Choroid plexus epithelial cell (primary cell): ENCODE measurements around the gene ASTN2.

ENCODE experiments used
- DNase-seq: peaks from one replicate; pipeline ENCODE4 v3.0.0-alpha.2; 2010; ENCODE audit warnings: low read depth
- H3K4me3 ChIP-seq: 2 replicates; pipeline ENCODE4 v1.5.1; 2011; ENCODE audit warnings: low read depth, mild to moderate bottlenecking, control low read depth, low read length, moderate library complexity
- TF ChIP-seq, protein P1 (sequence below): conservative IDR thresholded peaks from 2 replicates; pipeline ENCODE4 v1.5.1; 2011; ENCODE audit warnings: low read depth, mild to moderate bottlenecking, control low read depth, inconsistent platforms, low read length, moderate library complexity

The ASTN2 gene

DNA sequence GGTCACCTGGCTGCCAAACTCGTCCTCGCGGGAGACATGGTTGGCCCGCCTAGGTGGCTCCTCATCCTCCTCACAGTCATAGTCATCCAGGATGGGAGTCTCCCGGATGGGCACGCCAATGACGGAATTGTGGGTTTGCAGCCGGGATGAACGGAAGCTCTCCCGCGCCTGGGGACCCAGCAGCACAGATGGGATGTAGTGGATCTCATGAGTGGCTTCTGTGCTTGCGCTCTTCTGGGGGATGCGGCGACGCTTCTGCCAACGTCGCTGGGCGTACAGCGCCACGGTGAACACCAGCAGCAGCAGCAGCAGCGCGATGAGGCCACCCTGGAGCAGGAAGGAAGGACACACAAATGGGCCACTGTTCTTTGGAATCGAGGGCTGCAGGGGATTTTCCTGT, 200.4 kb downstream of the ASTN2 start:
- DNase-seq: no peak
- H3K4me3 ChIP-seq: no peak overlapping the region
- TF ChIP-seq, protein P1, sequence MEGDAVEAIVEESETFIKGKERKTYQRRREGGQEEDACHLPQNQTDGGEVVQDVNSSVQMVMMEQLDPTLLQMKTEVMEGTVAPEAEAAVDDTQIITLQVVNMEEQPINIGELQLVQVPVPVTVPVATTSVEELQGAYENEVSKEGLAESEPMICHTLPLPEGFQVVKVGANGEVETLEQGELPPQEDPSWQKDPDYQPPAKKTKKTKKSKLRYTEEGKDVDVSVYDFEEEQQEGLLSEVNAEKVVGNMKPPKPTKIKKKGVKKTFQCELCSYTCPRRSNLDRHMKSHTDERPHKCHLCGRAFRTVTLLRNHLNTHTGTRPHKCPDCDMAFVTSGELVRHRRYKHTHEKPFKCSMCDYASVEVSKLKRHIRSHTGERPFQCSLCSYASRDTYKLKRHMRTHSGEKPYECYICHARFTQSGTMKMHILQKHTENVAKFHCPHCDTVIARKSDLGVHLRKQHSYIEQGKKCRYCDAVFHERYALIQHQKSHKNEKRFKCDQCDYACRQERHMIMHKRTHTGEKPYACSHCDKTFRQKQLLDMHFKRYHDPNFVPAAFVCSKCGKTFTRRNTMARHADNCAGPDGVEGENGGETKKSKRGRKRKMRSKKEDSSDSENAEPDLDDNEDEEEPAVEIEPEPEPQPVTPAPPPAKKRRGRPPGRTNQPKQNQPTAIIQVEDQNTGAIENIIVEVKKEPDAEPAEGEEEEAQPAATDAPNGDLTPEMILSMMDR: no peak

DNA sequence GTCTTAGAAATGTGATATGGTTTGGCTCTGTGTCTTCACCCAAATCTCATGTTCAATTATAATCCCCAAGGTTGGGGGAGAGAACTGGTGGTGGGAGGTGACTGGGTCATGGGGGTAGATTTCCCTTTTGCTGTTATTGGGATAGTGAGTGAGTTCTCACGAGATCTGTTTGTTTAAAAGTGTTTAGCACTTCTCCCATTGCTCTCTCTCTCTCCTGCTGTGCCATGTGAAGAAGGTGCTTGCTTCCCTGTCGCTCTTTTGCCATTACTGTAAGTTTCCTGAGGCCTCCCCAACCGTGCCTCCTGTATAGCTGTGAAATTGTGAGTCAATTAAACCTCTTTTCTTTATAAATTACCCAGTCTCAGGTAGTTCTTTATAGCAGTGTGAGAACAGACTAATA, 203.6 kb downstream of the ASTN2 start:
- no peak for DNase-seq
- TF ChIP-seq, protein P1: no peak
- no peak overlapping the region for H3K4me3 ChIP-seq

DNA sequence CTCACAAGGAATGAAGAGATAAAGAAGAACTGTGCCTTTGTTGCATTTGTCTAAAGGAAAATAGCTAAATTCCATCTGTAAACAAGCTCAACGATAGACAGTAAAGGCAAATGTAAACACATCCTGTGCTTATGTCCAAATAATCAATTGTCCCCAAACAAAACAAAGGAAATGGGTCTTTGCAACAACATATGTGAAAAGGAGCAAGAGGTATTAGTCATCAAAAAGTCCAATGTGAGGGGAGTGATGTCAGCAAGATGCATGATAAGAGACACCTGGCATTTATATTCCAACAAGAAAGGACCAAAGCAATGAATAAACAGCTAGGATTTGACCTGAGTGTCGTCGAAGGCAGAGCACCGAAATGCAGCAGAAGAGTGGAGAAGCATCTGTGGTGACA, 209.1 kb downstream of the ASTN2 start:
- peak; percentile 31 for DNase-seq
- TF ChIP-seq, protein P1: no peak
- H3K4me3 ChIP-seq: no peak overlapping the region

DNA sequence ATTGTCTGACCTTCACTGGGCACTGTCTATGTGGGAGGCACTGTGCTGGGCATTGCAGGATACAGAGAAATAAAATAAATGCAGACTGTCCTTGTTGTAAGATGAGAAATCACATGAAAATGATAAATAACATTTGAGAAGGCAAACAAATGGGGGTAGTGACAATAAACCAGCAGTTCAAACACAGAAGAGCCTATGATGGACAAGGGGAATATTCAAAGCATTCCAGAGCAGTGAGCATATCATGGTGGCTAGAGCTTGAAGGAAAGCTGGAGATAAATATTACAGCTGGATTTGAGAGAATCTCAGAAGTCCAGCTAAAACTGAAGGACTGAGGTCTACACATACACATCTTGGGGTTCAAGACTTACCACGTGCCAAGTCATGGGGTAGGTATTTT, 209.9 kb downstream of the ASTN2 start:
- TF ChIP-seq, protein P1: no peak

DNA sequence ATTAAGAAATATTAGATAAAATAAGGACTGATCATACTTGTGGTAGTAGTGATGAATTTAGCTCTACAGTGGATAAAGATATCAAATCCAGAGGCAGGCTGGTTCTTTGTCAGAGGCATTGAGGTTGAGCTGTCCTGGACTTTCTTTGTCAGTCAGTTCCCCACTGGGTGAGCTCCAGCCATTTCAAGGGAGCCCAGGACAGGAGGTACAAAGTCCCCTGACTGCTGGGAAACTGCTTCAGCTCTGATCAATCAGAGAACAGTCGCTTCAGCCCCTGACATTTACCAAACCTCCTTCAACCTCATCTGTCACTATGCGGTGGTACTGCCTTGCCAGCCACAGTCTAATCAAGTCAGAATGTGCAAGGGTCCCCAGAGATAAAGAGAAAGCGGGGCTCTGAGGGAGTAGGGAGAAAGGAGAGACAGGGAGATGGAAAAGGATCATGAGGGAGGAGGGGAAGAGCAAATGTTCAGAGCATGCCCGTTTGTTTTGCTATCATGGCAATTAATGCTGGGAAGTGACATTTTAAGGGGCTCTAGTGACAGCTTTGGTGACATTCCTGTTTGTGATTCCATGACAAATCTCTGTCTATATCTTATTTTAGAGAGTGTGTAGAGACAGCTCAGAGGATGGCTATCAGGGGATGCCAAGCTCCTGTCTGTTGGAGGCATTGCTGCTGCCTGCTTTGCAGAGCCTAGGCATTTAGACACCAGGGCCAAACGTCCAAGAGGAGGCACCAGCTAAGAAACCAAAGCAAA, 223.2 kb downstream of the ASTN2 start:
- no peak for DNase-seq
- TF ChIP-seq, protein P1: no peak
- no peak overlapping the region for H3K4me3 ChIP-seq

More for the DNA sequence above, 209.9 kb downstream of the ASTN2 start:
- peak; percentile 9 for DNase-seq
- no peak overlapping the region for H3K4me3 ChIP-seq

DNA sequence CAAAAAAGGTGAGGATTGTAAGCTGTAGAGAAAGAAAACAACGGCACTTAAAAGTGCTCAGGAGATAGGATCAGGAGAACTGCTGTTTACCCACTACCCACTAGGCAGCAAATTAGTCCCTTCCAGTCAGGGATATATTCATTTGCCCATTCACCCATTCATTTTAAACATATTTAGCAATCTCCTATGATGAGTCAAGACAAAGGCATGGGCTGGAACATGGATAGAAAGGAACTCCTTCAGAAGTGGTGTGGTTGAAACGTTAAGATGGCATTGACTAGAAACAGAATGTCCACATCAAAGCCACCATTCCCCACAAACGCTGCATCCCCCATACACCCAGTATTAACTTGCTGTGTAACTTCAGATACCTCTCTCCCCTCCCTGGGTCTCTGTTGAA, 225.7 kb downstream of the ASTN2 start:
- peak; percentile 53 for DNase-seq

More for the DNA sequence above, 225.7 kb downstream of the ASTN2 start:
- TF ChIP-seq, protein P1: no peak
- no peak overlapping the region for H3K4me3 ChIP-seq
